AG20443 (cell line): ENCODE data around the gene MAK.
A peak's percentile ranks its signal among the peaks of the same experiment; 100 is the strongest.
"Not testable (repeated sequence)": the region's sequence is repeated elsewhere in the genome, so short reads cannot be mapped to it uniquely, and the experiment has no call there.

Experiments
- DNase-seq: peaks from one replicate; pipeline ENCODE4 v3.0.0; 2012; ENCODE audit warnings: low spot score, mixed read lengths

MAK gene

GRCh38 chr6:10791673-10792072 is 46.7 kb downstream of the MAK start:
- DNase-seq = no peak

DNA sequence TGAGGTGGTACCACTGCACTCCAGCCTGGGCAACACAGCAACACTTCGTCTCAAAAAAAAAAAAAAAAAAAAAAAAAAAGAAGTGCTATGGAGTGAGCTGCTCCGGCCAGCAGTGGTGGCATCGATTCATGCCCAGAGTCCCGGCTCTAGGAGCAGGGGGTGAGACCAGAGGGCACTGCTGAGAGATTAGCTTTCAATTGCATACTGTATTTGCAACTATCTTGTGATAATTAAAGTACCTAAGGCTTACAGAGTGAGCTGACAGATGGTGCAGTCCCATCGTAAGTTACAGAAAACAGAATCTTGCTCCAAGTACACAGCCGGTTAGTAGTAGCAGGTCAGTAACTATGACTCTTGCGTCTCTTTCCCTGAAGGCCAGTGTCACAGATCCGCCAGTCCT is 59.3 kb downstream of the MAK start:
- no peak for DNase-seq

GRCh38 chr6:10778230-10778629 is 60.1 kb downstream of the MAK start:
- no peak for DNase-seq

DNA sequence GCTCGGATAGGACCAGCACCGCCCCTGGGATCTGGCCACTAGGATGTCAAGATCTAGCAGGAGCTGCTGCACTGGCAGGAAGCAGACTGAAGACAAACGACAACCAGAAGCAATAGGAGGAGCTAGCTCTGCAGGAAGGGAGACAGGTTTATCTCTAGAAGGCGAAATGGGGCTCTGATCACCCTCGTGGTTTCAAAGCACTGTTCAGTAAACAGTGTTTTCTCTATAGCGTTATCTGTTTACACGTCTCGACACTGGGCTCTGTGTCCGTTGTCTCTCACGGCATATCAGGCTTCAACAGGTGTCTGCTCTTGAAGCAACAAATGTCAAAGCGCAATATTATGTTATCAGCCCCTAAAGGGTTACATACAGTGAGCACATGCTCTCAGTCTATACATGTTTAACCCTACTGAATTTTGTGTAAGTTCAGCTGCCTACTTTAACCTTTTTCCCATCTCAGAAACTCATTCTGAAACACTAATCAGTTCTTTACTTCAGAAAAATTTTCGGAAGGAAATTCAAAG is 66.9 kb downstream of the MAK start:
- DNase-seq = no peak

- no peak for DNase-seq
Measured at GRCh38 chr6:10769419-10769818, 68.9 kb downstream of the MAK start.

- no peak for DNase-seq
Measured at GRCh38 chr6:10763006-10763405, 75.3 kb downstream of the MAK start.

DNA sequence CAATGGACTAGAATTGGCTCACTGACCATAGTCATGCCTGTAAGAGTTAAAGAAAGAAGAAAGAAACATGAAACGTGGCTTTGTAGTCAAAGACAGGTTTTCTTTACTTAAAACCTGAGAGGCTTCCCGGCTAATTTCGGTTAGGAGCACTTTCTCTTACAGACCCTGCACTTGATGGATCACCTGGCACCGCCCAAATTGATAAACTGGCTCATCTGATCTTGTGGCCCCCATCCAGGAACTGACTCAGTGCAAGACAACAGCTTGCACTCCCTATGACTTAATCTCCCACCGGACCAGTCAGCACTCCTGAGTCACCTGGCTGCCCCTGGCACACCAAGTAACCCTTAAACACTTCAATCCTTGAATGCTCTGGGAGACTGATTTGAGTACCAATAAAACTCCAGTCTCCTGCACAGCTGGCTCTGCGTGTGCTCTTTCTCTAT is 78.4 kb downstream of the MAK start:
- DNase-seq = peak; percentile 41

GRCh38 chr6:10759312-10759839 is 79.0 kb downstream of the MAK start:
- DNase-seq = peak; percentile 51

- no peak for DNase-seq
Measured at GRCh38 chr6:10756085-10756484, 82.3 kb downstream of the MAK start.

DNA sequence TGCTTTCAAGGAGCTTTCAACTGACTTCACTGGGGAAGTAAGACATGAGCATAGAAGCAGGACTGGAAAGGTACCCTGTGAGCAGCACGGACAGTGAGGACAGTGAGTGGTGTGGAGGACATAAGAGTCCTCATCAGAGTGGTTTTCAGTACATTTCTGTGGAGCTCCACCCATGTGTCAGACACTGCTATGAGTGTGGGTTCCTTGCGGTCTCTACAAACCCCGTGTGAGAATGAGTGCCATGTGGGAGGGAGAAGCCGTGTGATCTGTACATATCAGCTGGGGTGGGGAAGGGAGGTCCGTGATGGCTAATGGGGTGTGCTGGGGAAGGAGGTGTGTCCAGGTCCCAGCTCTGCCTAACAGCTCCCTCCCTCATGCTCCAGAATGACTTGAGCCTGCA is 86.6 kb downstream of the MAK start:
- not testable (repeated sequence) for DNase-seq

DNA sequence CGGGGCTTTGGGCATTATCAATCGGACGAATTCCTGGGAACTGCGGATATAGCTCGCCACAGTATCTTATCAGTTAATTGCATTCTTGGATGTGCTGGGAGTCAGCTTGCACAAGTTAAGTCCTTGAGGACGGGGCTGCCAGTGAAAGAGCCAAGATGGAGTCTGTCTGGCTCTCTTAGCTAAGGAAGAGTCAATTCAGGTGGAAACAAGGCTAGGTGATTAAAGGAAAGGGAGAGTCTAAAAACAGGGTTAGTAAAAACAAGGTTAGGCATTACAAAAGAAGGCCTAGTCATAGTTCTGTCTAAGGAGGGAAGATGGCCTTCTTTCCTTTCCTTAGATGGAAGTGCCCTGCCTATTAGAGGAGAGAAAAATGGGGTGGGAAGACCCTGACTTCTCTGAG is 87.8 kb downstream of the MAK start:
- DNase-seq = not testable (repeated sequence)

- no peak for DNase-seq
Measured at GRCh38 chr6:10749734-10750133, 88.6 kb downstream of the MAK start.

GRCh38 chr6:10747251-10747972 is 90.9 kb downstream of the MAK start, which contains the start of gene TMEM14B:
Gene TMEM14B (plus strand): TSS chr6:10747805. CDS start chr6:10749246, 1,441 bp downstream.
- DNase-seq = peak; percentile 100

- DNase-seq = no peak
Measured at GRCh38 chr6:10746915-10747250, 91.5 kb downstream of the MAK start.

GRCh38 chr6:10745116-10745515 is 93.2 kb downstream of the MAK start:
- DNase-seq = no peak

GRCh38 chr6:10743515-10743914 is 94.8 kb downstream of the MAK start:
- DNase-seq = no peak

DNA sequence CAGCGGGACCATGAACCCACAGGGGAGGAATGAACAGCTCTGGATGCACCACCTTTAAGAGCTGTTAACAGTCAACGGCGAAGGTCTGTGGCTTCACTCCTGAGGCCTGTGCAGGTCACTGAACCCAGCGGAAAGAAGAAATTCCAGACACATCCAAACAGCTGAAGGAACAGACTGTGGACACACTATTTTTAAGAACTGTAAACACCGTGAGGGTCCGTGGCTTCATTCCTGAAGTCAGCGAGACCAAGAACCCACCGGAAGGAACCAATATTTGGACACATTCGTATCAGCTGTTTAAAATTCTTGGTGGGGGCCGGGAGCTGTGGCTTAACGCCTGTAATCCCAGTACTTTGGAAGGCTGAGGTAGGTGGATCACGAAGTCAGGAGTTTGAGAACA is 96.1 kb downstream of the MAK start:
- no peak for DNase-seq

DNA sequence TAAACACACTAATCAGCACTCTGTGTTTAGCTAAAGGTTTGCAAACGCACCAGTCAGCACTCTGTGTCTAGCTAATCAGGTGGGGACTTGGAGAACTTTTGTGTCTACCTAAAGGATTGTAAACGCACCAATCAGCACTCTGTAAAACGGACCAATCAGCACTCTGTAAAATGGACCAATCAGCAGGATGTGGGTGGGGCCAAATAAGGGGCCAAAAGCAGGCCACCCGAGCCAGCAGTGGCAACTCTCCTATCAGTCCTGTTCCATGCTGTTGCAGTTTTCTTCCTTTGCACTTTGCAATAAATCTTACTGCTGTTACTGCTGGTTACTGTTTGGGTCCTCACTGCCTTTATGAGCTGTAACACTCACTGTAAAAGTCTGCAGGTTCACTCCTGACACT is 96.7 kb downstream of the MAK start:
- not testable (repeated sequence) for DNase-seq

DNA sequence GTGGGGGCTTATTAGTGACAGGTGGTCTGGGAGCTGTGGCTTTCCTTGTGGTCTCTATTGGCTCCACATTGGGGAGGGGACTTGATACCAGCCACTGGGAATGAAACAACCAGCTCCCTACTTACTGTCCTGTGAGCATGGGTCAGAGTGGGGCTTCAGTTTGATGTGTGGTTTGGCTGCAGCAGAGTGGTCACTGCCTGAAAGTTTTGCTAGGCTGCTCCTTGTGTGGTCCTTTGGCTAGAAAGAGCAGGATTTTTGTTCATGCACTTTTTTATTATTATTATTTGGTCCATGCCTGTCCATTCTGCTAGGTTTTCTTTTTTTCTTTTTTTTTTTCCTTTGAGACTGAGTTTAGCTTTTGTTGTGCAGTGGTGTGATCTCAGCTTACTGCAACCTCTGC is 98.3 kb downstream of the MAK start:
- DNase-seq = no peak

- DNase-seq = no peak
Measured at GRCh38 chr6:10736731-10737130, 101.6 kb downstream of the MAK start.

DNA sequence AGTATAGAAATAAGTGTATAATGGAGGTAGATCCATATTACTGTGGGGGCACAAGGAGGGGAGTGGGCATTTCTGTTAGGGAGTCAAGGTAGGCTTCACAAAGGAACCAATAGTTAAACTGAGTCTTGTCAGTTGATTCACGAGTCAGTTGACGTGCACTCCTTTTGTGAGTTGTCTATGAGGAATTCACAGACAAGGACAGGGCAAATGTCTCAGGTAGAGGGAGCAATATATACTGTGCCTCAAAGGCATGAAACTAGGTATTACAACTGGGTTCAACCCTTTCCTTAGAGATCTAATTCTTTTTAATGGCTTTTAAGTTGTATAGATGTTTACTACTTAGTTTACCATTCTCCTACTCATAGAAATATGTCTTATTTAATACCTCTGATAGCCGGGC is 104.5 kb downstream of the MAK start:
- no peak for DNase-seq

DNA sequence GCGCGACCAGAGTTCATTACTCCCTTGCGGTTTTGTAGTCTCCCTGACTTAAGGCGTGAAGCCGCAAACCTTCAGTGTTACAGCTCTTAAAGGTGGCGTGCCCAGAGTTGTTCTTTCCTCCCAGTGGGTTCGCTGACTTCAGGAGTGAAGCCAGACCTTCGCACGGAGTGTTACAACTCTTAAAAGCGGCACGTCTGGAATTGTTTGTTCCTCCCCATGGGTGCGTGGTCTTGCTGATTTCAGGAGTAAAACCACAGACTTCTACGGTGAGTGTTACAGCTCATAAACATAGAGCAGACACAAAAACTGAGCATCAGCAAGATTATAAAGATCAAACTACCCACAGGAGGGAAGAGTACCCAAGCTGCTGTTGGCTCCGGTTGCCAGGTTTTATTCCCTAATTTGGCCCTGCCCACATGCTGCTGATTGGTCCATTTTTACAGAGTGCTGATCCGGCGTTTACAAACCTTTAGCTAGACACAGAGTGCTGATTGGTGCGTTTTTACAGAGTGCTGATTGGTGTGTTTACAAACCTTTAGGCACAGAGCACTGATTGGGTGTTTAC is 105.1 kb downstream of the MAK start:
- no peak for DNase-seq

DNA sequence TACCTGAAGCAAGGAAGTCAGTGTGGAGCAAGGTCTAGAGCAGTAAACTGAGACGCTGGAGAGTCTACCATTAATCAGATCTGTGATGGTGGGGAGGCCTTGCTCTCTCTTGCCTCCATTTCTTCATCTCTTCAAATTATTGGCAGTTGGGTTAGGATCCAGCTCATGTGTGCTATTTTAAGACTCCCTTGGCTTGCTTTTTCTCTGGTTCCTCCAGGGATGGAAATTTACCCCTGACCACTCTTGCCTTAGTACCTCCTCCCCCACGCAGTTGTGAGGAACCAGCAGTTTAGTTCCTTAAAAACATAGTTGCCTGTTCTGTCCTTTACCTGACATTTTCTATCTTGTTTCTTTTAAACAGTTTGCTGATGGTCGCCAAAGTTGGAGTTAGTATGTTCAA is 108.1 kb downstream of the MAK start:
- DNase-seq = no peak

DNA sequence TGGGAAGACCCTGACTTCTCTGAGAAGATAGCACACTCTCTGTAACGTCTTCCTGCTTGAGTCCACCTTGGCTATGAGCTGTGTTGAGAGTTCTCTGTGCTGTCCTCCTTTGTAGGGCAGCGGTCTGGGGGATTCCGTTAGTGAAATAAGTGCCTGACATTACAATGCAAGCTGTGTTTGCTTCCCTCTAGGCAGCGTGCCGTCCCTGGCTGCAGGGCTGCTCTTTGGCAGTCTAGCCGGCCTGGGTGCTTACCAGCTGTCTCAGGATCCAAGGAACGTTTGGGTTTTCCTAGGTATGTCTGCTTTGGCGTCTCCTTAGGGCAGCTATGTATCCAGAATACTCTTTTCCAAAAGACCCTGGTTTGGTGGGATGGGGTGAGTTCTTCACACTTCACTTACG is 112.6 kb downstream of the MAK start:
- no peak for DNase-seq
